Vagina (tissue), 2 donors: ENCODE measurements around the gene WDR54.
"Not testable (repeated sequence)": the region's sequence is repeated elsewhere in the genome, so short reads cannot be mapped to it uniquely, and the experiment has no call there.

Source experiments
- CTCF ChIP-seq, 3 experiments: fragments of 450-650 bp in 2 of 3; fragments of 200-600 bp in 1 of 3; sonication (generic) in 1 of 3; IDR thresholded peaks; one replicate each; pipeline ENCODE4 v1.5.1; 2017 to 2019; ENCODE audit warnings: antibody characterized with exemption in 3 of 3, mild to moderate bottlenecking in 2 of 3, moderate library complexity in 2 of 3
- POLR2A ChIP-seq, 2 donors: fragments of 450-650 bp; IDR thresholded peaks; one replicate each; pipeline ENCODE4 v1.6.1; 2017; ENCODE audit warnings: antibody characterized with exemption in 2 of 2, mild to moderate bottlenecking in 2 of 2, moderate library complexity in 2 of 2

GRCh38 chr2:74470742-74471141, 49.2 kb downstream of the WDR54 start:
- not testable (repeated sequence) for TF ChIP-seq POLR2A, CTCF (IDR thresholded peaks at IDR 0.05)
